GM13977 (cell line): ENCODE measurements around the gene ZNF485.

Experiments used
- DNase-seq: peaks from one replicate; pipeline ENCODE4 v3.0.0; 2012; ENCODE audit warnings: low spot score
- in situ Hi-C: fragments of 300-500 bp; cut with MboI; formaldehyde crosslinking; loops from one replicate; pipeline ENCODE4 v1.12.0; 2022; ENCODE audit warnings: low sequenced_read_pairs, low pct_unique_long_range_greater_than_20kb, mixed read lengths, inconsistent platforms; ENCODE audit not compliant: unreplicated experiment
- TF ChIP-seq, protein P1 (sequence below): IDR thresholded peaks from 2 replicates; pipeline ENCODE4 v1.5.1; 2012; ENCODE audit warnings: mild to moderate bottlenecking, control low read depth; ENCODE audit not compliant: insufficient read depth; ENCODE audit errors: extremely low read depth, missing control alignments

ZNF485 gene

GRCh38 chr10:43647576-43647975 lies 41.3 kb downstream of the ZNF485 start:
- DNase-seq: no peak
- TF ChIP-seq, protein P1, sequence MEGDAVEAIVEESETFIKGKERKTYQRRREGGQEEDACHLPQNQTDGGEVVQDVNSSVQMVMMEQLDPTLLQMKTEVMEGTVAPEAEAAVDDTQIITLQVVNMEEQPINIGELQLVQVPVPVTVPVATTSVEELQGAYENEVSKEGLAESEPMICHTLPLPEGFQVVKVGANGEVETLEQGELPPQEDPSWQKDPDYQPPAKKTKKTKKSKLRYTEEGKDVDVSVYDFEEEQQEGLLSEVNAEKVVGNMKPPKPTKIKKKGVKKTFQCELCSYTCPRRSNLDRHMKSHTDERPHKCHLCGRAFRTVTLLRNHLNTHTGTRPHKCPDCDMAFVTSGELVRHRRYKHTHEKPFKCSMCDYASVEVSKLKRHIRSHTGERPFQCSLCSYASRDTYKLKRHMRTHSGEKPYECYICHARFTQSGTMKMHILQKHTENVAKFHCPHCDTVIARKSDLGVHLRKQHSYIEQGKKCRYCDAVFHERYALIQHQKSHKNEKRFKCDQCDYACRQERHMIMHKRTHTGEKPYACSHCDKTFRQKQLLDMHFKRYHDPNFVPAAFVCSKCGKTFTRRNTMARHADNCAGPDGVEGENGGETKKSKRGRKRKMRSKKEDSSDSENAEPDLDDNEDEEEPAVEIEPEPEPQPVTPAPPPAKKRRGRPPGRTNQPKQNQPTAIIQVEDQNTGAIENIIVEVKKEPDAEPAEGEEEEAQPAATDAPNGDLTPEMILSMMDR: no peak
- in situ Hi-C loops: no loop called here

DNA sequence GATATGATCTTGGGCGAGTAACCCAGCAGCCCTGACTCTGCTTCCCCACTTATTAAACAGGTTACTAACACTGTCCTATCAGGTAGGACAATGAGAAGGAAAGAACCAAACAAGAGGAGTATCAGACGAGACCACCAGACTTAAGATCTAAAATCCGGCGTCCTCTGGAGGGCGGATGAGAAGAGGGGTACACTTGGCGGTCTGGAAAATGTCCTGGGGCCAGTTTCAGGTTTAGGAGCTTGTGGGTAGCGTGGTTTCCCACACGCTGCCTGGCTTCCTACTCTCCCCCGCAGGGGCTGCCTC lies 41.8 kb downstream of the ZNF485 start:
- TF ChIP-seq, protein P1: no peak
- no peak for DNase-seq
- in situ Hi-C loops: no loop called here

DNA sequence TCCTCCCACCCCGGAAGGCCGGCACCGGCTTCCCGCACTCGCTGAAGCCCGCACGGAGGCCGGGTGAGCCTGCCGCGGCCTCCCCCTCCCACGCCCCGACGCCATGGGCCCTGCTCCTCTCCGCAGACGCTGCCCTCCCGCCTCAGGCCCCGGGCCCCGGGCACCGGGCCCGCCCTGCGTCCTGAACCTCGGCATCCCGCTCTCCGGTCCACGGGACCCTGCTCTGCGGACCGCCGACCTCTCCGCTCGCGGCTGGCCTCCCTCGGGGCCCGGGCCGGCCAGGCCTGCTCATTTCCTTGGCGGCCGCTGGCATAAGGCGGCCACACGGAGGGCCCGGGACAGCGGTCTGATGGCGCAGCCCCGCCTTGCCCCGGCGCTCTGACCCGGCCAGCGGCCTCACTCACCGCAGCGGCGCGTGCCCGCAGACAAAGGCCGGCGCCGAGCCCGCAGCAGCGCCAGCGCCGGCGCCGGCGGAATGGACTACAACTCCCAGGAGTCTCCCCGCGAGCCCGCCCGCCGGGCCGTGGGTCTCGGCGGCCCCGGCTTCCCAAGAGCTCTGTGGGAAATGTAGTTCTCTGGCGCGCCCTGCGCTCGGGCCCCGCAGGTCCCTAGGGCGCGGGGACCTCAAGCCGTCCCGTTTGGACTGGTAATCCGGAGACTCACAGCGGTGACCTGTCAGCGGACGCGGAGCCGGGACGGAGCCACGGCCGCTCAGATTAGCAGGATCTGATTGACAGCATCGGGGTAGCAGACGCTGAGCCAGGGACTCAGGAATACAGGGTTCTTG lies 42.4 kb downstream of the ZNF485 start, which contains the start of gene ZNF32:
Gene ZNF32, minus strand, starts transcription at position 484 of the 787 bp plus-strand sequence. CDS start 2,748 bp downstream, outside the sequence.
- peak; percentile 96 for DNase-seq
- in situ Hi-C loops: no loop called here
- TF ChIP-seq, protein P1: no peak

GRCh38 chr10:43649185-43649523 lies 42.9 kb downstream of the ZNF485 start:
- peak; percentile 50 for DNase-seq
- in situ Hi-C loops: no loop called here
- TF ChIP-seq, protein P1: no peak

- TF ChIP-seq, protein P1: no peak
- in situ Hi-C loops: loop anchor here (25.0 kb wide), 1 partner anchor 1209 kb away; no protein-coding TSS in a partner anchor
- no peak for DNase-seq
These were observed 47.5 kb downstream of the ZNF485 start for GRCh38 chr10:43653746-43654145.

- in situ Hi-C loops: loop anchor here (25.0 kb wide), 1 partner anchor 1207 kb away; no protein-coding TSS in a partner anchor
- DNase-seq: no peak
- TF ChIP-seq, protein P1: no peak
These were observed 49.1 kb downstream of the ZNF485 start for GRCh38 chr10:43655311-43655710.

DNA sequence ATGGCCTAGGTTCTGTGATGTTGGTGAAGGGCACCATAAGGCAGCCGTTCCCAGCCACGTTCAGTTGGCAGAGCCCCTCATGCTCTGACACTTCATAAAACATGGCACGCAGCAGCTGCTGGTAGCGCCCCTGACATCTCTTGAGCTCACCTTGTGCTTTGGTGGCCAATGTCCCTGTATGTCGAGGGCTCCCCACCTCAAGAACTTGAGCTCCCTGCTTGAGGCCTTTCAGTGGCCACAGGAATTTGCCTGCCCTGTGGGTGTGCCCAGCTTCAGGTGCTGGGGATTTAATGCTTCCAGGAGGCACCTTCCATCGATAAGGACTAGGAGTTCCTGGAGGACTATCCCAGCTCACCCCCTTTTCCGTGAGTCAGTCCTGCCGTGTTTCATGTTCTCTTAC lies 52.0 kb downstream of the ZNF485 start:
- DNase-seq: no peak
- in situ Hi-C loops: loop anchor here (25.0 kb wide), 1 partner anchor 1204 kb away; no protein-coding TSS in a partner anchor
- TF ChIP-seq, protein P1: no peak
